ENCODE data around the gene DAPK2. TPM values are rescaled to one million over a fixed set of nuclear protein-coding genes. Genes with fewer than 3 reads are reported as not detected.

DAPK2 gene
- polyA plus RNA-seq, 1 of the 3 experiments (the other 2 are of a cell fraction), result 1.4 TPM

DNA sequence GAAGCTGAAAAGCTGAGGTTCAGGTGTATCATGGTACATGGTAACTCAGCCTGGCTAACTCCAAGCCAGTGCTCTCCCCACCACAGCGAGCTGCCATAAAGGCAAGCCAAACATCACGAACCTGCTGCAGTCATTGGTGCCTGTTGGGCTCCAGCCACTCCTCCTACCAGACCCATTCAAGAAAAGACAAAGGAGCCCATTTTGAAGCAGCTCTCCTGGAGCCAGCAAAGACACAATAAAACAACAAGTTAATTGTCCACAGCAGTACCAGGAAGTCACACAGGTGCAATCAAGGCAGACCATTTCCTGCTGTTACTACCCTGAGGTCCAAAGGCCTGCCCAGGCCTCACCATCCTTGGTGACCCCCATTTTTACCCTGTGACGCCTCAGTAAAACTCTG, 77.6 kb downstream of the DAPK2 start:
- no peaks in the 10 kb centered on the region for H4K20me1 ChIP-seq (ENCODE audit: insufficient read depth)
- no peak overlapping the region for H3K27ac ChIP-seq (ENCODE audit: low read depth in 2 of 2, low read length in 1 of 2)
- no peak overlapping the region for H3K4me3 ChIP-seq (ENCODE audit: low read depth in 2 of 2, low read length in 1 of 2)
- H3K79me2 ChIP-seq (ENCODE audit: insufficient read depth), result no peaks in the 10 kb centered on the region
- CTCF ChIA-PET, result interaction anchor here (1.0 to 4.5 kb wide), 2 partner anchors 24 to 78 kb away, joined by 3 to 25 read pairs; partner anchors contain the start of gene DAPK2
- H3K27me3 ChIP-seq (ENCODE audit: insufficient read depth), result no peaks in the 10 kb centered on the region
- H3K9me3 ChIP-seq, result no peaks in the 10 kb centered on the region
- DNase-seq, result no peak
- POLR2A ChIA-PET, result no interaction called here
- H3K4me1 ChIP-seq (ENCODE audit: control insufficient read depth in 1 of 2, insufficient read depth in 2 of 2, low read depth in 1 of 2, low read length in 1 of 2), result peaks cover 2 to 5% of the 10 kb centered on the region in 2 experiments; a peak in 2 of 4 replicates
- no peak overlapping the region for H2AFZ ChIP-seq (ENCODE audit: low read depth)
- no peak overlapping the region for H3K9ac ChIP-seq
- 58% methylated on average over 3 of the region's 3 CpGs for WGBS (ENCODE audit: low lambda C conversion rate)
- H3K4me2 ChIP-seq, result no peak overlapping the region
- H3K36me3 ChIP-seq (replicated peaks in 1 of 2; ENCODE audit: control insufficient read depth in 1 of 2, insufficient read depth in 2 of 2, low read length in 1 of 2), result no peaks in the 10 kb centered on the region
- TF ChIP-seq, protein P1, sequence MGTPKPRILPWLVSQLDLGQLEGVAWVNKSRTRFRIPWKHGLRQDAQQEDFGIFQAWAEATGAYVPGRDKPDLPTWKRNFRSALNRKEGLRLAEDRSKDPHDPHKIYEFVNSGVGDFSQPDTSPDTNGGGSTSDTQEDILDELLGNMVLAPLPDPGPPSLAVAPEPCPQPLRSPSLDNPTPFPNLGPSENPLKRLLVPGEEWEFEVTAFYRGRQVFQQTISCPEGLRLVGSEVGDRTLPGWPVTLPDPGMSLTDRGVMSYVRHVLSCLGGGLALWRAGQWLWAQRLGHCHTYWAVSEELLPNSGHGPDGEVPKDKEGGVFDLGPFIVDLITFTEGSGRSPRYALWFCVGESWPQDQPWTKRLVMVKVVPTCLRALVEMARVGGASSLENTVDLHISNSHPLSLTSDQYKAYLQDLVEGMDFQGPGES (IDR thresholded peaks at IDR 0.05; ENCODE audit: low read depth, low read length), result no peak
- TF ChIP-seq, protein P2, sequence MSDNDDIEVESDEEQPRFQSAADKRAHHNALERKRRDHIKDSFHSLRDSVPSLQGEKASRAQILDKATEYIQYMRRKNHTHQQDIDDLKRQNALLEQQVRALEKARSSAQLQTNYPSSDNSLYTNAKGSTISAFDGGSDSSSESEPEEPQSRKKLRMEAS (IDR thresholded peaks at IDR 0.05; ENCODE audit: low read depth), result no peak
- TF ChIP-seq TCF12 (IDR thresholded peaks at IDR 0.05), result no peak
- TF ChIP-seq, protein P3, sequence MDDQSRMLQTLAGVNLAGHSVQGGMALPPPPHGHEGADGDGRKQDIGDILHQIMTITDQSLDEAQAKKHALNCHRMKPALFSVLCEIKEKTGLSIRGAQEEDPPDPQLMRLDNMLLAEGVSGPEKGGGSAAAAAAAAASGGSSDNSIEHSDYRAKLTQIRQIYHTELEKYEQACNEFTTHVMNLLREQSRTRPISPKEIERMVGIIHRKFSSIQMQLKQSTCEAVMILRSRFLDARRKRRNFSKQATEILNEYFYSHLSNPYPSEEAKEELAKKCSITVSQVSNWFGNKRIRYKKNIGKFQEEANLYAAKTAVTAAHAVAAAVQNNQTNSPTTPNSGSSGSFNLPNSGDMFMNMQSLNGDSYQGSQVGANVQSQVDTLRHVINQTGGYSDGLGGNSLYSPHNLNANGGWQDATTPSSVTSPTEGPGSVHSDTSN (IDR thresholded peaks at IDR 0.05), result no peak
- TF ChIP-seq RCOR1 (IDR thresholded peaks at IDR 0.05; ENCODE audit: low read length), result no peak
- no peak for TF ChIP-seq FOXJ3 (CRISPR knock-in tag; IDR thresholded peaks at IDR 0.05)
- no peaks in the 10 kb centered on the region for H3K9me2 ChIP-seq
- H3F3A ChIP-seq (replicated peaks; ENCODE audit: insufficient read depth), result no peaks in the 10 kb centered on the region

DNA sequence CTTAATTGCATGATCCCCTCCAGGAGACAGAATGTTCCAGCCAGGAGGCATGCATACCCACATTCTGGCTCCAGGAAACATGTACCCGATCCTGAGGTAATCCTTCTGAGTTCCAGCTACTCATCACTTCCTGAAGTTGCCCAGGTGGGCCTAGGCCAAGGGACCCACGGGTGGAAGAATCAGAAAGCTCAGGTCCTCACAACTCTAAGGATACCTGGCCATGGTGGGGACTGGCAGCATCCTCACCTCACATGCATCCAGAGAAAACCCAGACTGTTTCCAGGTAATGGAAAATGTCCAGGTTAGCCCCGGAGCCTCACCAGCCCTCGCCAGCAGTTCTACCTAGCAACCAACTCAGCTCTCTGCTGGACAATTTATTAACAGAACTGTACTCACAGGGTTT, 78.2 kb downstream of the DAPK2 start:
- H3K4me2 ChIP-seq, result no peak overlapping the region
- H2AFZ ChIP-seq (ENCODE audit: low read depth), result no peak overlapping the region
- DNase-seq, result no peak
- whole genome bisulfite sequencing (ENCODE audit: low lambda C conversion rate), result 72% methylated on average over 4 of the region's 4 CpGs
- TF ChIP-seq MEF2A (IDR thresholded peaks at IDR 0.05; ENCODE audit: borderline replicate concordance, low read depth), result no peak
- TF ChIP-seq NRF1 (IDR thresholded peaks at IDR 0.05; ENCODE audit: low read depth, low read length), result no peak
- TF ChIP-seq MXI1 (IDR thresholded peaks at IDR 0.05; ENCODE audit: low read depth, low read length), result no peak
- TF ChIP-seq, protein P4, sequence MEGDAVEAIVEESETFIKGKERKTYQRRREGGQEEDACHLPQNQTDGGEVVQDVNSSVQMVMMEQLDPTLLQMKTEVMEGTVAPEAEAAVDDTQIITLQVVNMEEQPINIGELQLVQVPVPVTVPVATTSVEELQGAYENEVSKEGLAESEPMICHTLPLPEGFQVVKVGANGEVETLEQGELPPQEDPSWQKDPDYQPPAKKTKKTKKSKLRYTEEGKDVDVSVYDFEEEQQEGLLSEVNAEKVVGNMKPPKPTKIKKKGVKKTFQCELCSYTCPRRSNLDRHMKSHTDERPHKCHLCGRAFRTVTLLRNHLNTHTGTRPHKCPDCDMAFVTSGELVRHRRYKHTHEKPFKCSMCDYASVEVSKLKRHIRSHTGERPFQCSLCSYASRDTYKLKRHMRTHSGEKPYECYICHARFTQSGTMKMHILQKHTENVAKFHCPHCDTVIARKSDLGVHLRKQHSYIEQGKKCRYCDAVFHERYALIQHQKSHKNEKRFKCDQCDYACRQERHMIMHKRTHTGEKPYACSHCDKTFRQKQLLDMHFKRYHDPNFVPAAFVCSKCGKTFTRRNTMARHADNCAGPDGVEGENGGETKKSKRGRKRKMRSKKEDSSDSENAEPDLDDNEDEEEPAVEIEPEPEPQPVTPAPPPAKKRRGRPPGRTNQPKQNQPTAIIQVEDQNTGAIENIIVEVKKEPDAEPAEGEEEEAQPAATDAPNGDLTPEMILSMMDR (IDR thresholded peaks at IDR 0.05), result no peak
- H3K36me3 ChIP-seq (replicated peaks in 1 of 2; ENCODE audit: control insufficient read depth in 1 of 2, insufficient read depth in 2 of 2, low read length in 1 of 2), result no peaks in the 10 kb centered on the region
- H3F3A ChIP-seq (replicated peaks; ENCODE audit: insufficient read depth), result no peaks in the 10 kb centered on the region
- ChIA-PET CTCF (interaction anchor here (1.0 to 4.5 kb wide), 3 partner anchors 12 to 78 kb away, joined by 3 to 25 read pairs (median 3); partner anchors contain the start of gene DAPK2), POLR2A (no interaction called here)
- no peaks in the 10 kb centered on the region for H3K27me3 ChIP-seq (ENCODE audit: insufficient read depth)
- H3K4me3 ChIP-seq (ENCODE audit: low read depth in 2 of 2, low read length in 1 of 2), result no peak overlapping the region
- H4K20me1 ChIP-seq (ENCODE audit: insufficient read depth), result no peaks in the 10 kb centered on the region
- H3K9me2 ChIP-seq, result no peaks in the 10 kb centered on the region
- H3K9ac ChIP-seq, result no peak overlapping the region
- H3K27ac ChIP-seq (ENCODE audit: low read depth in 2 of 2, low read length in 1 of 2), result no peak overlapping the region
- H3K79me2 ChIP-seq (ENCODE audit: insufficient read depth), result no peaks in the 10 kb centered on the region
- peaks cover under 1 to 2% of the 10 kb centered on the region in 2 experiments; a peak in 1 of 4 replicates for H3K4me1 ChIP-seq (ENCODE audit: control insufficient read depth in 1 of 2, insufficient read depth in 2 of 2, low read depth in 1 of 2, low read length in 1 of 2)
- no peaks in the 10 kb centered on the region for H3K9me3 ChIP-seq

Measured in SK-N-SH (cell line).